ENCODE data around the gene PDIA6.

PDIA6 gene

GRCh38 chr2:10839813-10840212, 27.2 kb upstream of the PDIA6 start:
- Histone ChIP-seq H3K4me1 (ENCODE audit: insufficient read depth, low read length) (peaks cover 4% of the 10 kb centered on the region; the same call in 1 of the 2 replicates), H3K9me3 (ENCODE audit: control insufficient read depth, insufficient read depth, low read length) (peaks cover 6% of the 10 kb centered on the region; the same call in 1 of the 2 replicates), H3K9ac (ENCODE audit: low read depth, low read length) (no peak overlapping the region), H3K36me3 (ENCODE audit: insufficient read depth, low read length) (no peaks in the 10 kb centered on the region)

- H3K9ac ChIP-seq (ENCODE audit: low read depth, low read length) = no peak overlapping the region
- no peaks in the 10 kb centered on the region for H3K4me1 ChIP-seq (ENCODE audit: insufficient read depth, low read length)
- no peaks in the 10 kb centered on the region for H3K36me3 ChIP-seq (ENCODE audit: insufficient read depth, low read length)
- peaks cover 6% of the 10 kb centered on the region; the same call in 1 of the 2 replicates for H3K9me3 ChIP-seq (ENCODE audit: control insufficient read depth, insufficient read depth, low read length)
Observed at GRCh38 chr2:10838734-10839133, 26.1 kb upstream of the PDIA6 start.

- Histone ChIP-seq H3K9me3 (ENCODE audit: control insufficient read depth, insufficient read depth, low read length) (peaks cover 6% of the 10 kb centered on the region; the same call in 1 of the 2 replicates), H3K36me3 (ENCODE audit: insufficient read depth, low read length) (no peaks in the 10 kb centered on the region), H3K4me1 (ENCODE audit: insufficient read depth, low read length) (no peaks in the 10 kb centered on the region), H3K9ac (ENCODE audit: low read depth, low read length) (no peak overlapping the region)
Observed at GRCh38 chr2:10837298-10838266, 25.0 kb upstream of the PDIA6 start.

GRCh38 chr2:10835052-10835970, 22.7 kb upstream of the PDIA6 start:
- Histone ChIP-seq H3K9ac (ENCODE audit: low read depth, low read length) (peak overlapping the region; percentile 2; the same call in 1 of the 2 replicates), H3K9me3 (ENCODE audit: control insufficient read depth, insufficient read depth, low read length) (no peaks in the 10 kb centered on the region), H3K4me1 (ENCODE audit: insufficient read depth, low read length) (peaks cover 14% of the 10 kb centered on the region), H3K36me3 (ENCODE audit: insufficient read depth, low read length) (no peaks in the 10 kb centered on the region)

- no peaks in the 10 kb centered on the region for H3K9me3 ChIP-seq (ENCODE audit: control insufficient read depth, insufficient read depth, low read length)
- H3K9ac ChIP-seq (ENCODE audit: low read depth, low read length) = no peak overlapping the region
- no peaks in the 10 kb centered on the region for H3K36me3 ChIP-seq (ENCODE audit: insufficient read depth, low read length)
- H3K4me1 ChIP-seq (ENCODE audit: insufficient read depth, low read length) = peaks cover 14% of the 10 kb centered on the region
Observed at GRCh38 chr2:10834068-10834655, 21.6 kb upstream of the PDIA6 start.

GRCh38 chr2:10833021-10833420, 20.4 kb upstream of the PDIA6 start:
- H3K9ac ChIP-seq (ENCODE audit: low read depth, low read length) = no peak overlapping the region
- peaks cover 14% of the 10 kb centered on the region for H3K4me1 ChIP-seq (ENCODE audit: insufficient read depth, low read length)
- H3K9me3 ChIP-seq (ENCODE audit: control insufficient read depth, insufficient read depth, low read length) = no peaks in the 10 kb centered on the region
- no peaks in the 10 kb centered on the region for H3K36me3 ChIP-seq (ENCODE audit: insufficient read depth, low read length)

GRCh38 chr2:10832203-10832936, 19.8 kb upstream of the PDIA6 start:
- Histone ChIP-seq H3K9ac (ENCODE audit: low read depth, low read length) (peak overlapping the region; percentile 31; the same call in 1 of the 2 replicates), H3K9me3 (ENCODE audit: control insufficient read depth, insufficient read depth, low read length) (no peaks in the 10 kb centered on the region), H3K4me1 (ENCODE audit: insufficient read depth, low read length) (peaks cover 14% of the 10 kb centered on the region), H3K36me3 (ENCODE audit: insufficient read depth, low read length) (no peaks in the 10 kb centered on the region)

GRCh38 chr2:10831400-10831985, 18.9 kb upstream of the PDIA6 start:
- H3K4me1 ChIP-seq (ENCODE audit: insufficient read depth, low read length) = peaks cover 14% of the 10 kb centered on the region
- no peaks in the 10 kb centered on the region for H3K36me3 ChIP-seq (ENCODE audit: insufficient read depth, low read length)
- no peaks in the 10 kb centered on the region for H3K9me3 ChIP-seq (ENCODE audit: control insufficient read depth, insufficient read depth, low read length)
- no peak overlapping the region for H3K9ac ChIP-seq (ENCODE audit: low read depth, low read length)

GRCh38 chr2:10830641-10831399, 18.2 kb upstream of the PDIA6 start:
- H3K9ac ChIP-seq (ENCODE audit: low read depth, low read length) = no peak overlapping the region
- peaks cover 14% of the 10 kb centered on the region for H3K4me1 ChIP-seq (ENCODE audit: insufficient read depth, low read length)
- no peaks in the 10 kb centered on the region for H3K36me3 ChIP-seq (ENCODE audit: insufficient read depth, low read length)
- no peaks in the 10 kb centered on the region for H3K9me3 ChIP-seq (ENCODE audit: control insufficient read depth, insufficient read depth, low read length)

- Histone ChIP-seq H3K9me3 (ENCODE audit: control insufficient read depth, insufficient read depth, low read length) (no peaks in the 10 kb centered on the region), H3K9ac (ENCODE audit: low read depth, low read length) (no peak overlapping the region), H3K36me3 (ENCODE audit: insufficient read depth, low read length) (no peaks in the 10 kb centered on the region), H3K4me1 (ENCODE audit: insufficient read depth, low read length) (peaks cover 14% of the 10 kb centered on the region)
Observed at GRCh38 chr2:10830203-10830602, 17.6 kb upstream of the PDIA6 start.

- Histone ChIP-seq H3K9ac (ENCODE audit: low read depth, low read length) (no peak overlapping the region), H3K9me3 (ENCODE audit: control insufficient read depth, insufficient read depth, low read length) (no peaks in the 10 kb centered on the region), H3K36me3 (ENCODE audit: insufficient read depth, low read length) (no peaks in the 10 kb centered on the region), H3K4me1 (ENCODE audit: insufficient read depth, low read length) (peaks cover 14% of the 10 kb centered on the region)
Observed at GRCh38 chr2:10829299-10829698, 16.7 kb upstream of the PDIA6 start.

GRCh38 chr2:10828346-10828745, 15.8 kb upstream of the PDIA6 start:
- H3K4me1 ChIP-seq (ENCODE audit: insufficient read depth, low read length) = peaks cover 14% of the 10 kb centered on the region
- no peaks in the 10 kb centered on the region for H3K36me3 ChIP-seq (ENCODE audit: insufficient read depth, low read length)
- no peaks in the 10 kb centered on the region for H3K9me3 ChIP-seq (ENCODE audit: control insufficient read depth, insufficient read depth, low read length)
- H3K9ac ChIP-seq (ENCODE audit: low read depth, low read length) = no peak overlapping the region

GRCh38 chr2:10826625-10827024, 14.0 kb upstream of the PDIA6 start:
- H3K4me1 ChIP-seq (ENCODE audit: insufficient read depth, low read length) = peaks cover 8% of the 10 kb centered on the region
- no peaks in the 10 kb centered on the region for H3K9me3 ChIP-seq (ENCODE audit: control insufficient read depth, insufficient read depth, low read length)
- no peak overlapping the region for H3K9ac ChIP-seq (ENCODE audit: low read depth, low read length)

More at GRCh38 chr2:10826625-10827024, 14.0 kb upstream of the PDIA6 start:
- H3K36me3 ChIP-seq (ENCODE audit: insufficient read depth, low read length) = no peaks in the 10 kb centered on the region
